NCI-H1105 (cell line): ENCODE data around the gene SPINK8.

Experiments used
- DNase-seq: peaks from one replicate; lab custom pipeline; 2025; lab: John Stamatoyannopoulos, UW

Gene SPINK8

DNA sequence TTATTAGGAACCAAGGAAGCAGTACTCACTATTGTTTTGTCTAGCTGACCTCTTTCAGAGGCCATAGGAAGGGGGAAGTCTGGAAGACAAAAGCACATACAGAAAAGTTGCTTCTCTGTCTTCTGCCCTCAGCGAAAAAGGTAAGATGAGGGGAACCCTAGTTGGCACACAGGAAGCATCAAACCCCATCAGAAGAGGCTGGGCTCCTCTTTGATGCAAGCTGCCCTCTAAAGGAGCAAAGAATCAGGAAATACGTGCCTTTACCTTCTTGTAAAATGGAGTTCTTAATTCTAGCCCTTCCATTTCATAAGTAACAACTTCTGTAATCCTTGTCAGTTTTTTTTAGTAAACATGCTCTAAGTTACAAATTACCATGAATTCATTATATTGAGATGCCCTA lies 12.5 kb downstream of the SPINK8 start:
- no peak for DNase-seq

GRCh38 chr3:48318713-48319468 lies 14.6 kb downstream of the SPINK8 start:
- DNase-seq: no peak

GRCh38 chr3:48314542-48314941 lies 18.9 kb downstream of the SPINK8 start:
- DNase-seq: no peak

DNA sequence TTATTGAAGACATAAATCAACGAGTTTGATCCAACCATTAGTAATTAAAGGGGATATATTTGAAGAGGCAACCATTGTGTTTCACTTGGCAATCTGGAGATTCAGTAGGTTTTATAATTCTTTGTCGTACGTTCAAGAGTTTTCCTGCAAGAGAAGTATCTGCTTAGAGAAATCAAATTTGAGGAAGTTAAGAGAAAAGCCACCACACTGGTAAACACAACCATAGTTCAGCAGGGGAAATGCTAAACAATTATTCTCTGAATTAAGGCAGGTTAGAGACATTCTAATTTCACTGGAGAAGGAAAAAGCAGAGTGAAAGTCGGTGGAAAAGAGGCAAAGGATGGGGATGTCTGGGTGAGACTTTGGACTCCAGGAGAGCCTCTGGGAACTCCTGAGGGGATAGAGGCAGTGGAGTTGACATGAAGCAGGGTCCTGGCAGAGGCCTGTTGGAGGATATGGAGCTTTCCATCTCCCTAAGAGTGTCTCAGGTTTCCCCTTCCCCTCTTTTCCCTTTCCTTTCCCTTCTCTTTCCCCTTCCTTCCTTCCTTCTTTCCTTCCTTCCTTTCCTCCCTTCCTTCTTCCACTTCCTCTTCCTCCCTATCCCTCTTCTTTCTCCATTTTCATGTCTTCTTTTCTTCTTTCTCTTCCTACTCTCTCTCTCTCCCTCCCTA lies 26.5 kb downstream of the SPINK8 start:
- no peak for DNase-seq

GRCh38 chr3:48306290-48306689 lies 27.2 kb downstream of the SPINK8 start:
- DNase-seq: no peak

DNA sequence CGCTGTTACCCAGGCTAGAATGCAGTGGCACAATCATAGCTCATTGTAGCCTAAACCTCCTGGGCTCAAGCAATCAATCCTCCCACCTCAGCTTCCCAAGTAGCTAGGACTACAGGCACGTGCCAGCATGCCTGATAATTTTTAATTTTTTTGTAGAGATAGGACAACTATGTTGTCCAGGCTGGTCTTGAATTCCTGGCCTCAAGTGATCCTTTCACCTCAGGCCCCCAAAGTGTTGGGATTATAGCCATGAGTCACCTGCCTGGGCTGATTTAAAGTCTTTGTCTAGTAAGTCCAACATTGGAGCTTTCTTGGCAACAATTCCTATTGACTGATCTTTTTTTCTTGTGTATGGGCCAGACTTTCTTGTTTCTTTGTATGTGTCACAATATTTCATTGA lies 28.1 kb downstream of the SPINK8 start:
- DNase-seq: no peak

GRCh38 chr3:48303021-48303420 lies 30.4 kb downstream of the SPINK8 start:
- DNase-seq: no peak

DNA sequence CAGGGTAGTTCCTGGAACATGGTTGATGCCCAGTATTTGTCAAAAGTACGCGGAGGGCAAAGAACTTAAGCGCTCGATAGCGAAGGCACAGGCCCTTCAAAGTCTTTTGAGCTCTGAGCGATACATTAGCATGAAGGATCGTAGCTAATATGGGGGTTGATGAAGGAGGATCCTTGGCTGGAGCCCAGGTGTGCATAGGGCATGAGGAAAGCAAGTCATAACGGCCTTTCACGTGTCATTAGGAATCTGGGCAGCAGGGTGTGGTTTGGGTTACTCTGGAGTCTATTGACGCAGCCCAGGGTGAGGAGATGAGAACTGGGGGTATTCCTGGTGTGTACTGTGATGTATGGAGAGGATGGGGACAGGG lies 31.7 kb downstream of the SPINK8 start:
- DNase-seq: no peak

DNA sequence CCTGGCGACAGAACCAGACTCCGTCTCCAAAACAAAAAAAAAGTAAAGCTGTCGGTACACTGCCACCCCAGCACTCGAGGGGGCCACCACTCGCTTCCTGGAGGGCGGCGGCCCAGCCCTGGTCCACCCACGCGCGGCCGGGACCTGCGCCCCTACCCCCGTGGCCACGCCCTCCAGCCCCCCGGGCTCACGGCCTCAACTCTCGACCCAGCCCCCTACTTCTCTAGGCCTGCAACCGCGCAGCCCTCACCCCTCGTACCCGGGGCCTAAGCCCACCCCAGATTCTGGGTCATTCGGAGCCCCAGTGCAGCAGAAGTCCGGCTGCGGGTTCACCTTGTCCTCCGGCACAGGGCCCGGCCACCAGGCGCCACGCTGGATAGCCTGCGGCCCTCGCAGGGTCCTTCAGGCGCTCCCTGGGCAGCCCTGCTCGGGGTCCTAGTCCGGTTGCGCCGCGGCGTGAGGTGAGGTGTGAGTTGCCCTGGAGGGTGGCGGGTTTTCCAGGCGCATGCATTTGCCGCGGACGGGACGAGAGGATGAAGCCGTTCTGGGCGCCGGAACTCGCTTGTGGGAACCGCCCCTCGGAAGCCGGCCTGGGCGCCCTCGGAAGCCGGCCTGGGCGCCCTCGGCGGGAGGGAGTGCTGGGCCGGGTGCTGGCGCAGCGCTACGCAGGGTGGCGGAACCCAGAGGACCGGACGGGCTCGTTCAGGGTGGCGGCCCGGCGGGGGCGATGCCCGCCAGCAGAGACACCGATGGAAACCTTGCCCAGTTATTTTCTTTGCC lies 32.3 kb downstream of the SPINK8 start, which contains the start of gene NME6:
Gene NME6 (minus strand): TSS at position 348 of the 780 bp plus-strand sequence.
- peak; percentile 60 for DNase-seq

GRCh38 chr3:48299746-48300712 lies 33.4 kb downstream of the SPINK8 start:
- no peak for DNase-seq

DNA sequence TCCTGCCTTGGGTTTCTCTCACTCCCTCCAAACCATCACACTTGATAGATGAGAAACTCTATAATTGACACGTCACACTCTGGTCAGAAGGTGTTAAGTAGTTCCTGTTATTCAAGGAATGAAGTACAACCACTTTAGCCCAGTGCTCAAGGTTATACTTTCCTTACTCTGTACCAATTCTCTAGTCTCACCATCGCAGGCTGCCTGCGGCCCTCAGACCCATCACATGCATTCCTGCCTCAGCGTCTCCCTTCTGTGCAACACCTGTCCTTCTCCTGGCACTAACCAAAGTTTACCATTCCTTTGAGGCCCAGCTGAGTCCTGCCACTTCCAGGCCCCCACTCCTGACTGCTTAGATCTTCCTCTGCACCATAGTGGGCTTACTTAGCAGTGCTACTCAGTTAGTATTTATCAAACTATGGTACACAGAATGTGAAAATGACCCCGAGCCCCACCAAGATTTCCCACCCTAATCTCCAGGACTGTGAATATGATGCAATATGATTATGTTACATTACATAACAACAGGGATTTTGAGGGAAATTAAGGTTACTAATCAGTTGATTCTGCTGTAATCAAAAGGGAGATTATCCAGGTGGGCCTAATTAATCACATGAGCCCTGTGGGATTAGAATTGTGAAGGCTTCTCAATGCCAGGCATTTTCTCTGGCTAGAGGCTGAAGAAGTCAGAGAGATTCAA lies 36.2 kb downstream of the SPINK8 start:
- DNase-seq: no peak

DNA sequence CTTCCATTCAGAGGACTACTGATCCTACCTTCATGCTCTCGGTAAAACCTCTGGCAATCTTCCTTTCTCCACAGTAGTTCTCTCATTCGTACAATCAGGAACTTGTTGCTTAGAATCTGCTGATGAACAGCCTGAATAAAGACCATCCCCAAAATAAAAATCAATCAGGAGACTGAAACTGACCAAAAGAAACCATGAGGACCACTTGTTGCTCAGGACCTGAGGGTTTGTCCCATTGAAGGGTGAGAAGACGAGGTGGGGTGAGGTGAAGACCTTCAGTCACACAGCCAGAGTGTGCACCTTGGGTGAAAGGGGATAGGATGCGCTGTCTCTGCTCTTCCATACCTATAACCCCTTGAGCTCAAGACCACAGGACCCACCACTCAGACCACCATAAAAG lies 36.8 kb downstream of the SPINK8 start:
- DNase-seq: no peak

GRCh38 chr3:48294611-48295263 lies 38.7 kb downstream of the SPINK8 start:
- no peak for DNase-seq

DNA sequence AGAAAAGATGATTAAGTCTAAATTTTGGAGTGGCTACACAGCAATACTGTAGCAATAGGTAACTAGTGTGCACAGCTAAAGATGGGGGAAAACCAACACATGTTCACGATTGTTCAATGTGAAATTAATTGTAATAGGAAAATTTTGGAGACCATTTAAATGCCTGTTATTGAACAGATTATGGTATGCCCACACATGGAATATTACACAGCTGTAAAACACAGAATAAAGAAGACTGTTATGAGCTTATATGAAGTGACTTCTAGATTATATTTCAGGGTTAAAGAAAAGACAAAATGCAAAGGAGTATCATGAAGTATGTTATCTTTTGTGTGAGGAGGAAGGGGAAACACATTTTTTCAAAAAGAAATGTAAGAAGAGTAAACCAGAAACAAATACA lies 43.8 kb downstream of the SPINK8 start:
- no peak for DNase-seq

DNA sequence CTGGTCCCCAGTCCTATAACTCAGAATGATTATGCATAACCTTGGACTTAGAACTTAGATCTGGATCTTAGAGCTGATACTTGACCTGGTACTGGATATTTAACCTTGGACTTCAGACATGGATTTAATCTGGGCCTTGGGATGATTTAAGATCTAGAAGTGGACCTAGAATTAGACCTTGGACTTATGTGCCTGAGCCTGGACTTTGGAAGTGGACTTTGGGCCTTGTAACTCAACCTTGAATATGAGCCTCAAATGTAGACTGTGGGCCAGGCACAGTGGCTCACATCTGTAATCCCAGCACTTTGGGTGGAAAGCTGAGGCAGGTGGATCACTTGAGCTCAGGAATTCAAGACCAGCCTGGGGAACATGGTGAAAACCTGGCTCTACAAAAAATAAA lies 46.4 kb downstream of the SPINK8 start:
- no peak for DNase-seq

DNA sequence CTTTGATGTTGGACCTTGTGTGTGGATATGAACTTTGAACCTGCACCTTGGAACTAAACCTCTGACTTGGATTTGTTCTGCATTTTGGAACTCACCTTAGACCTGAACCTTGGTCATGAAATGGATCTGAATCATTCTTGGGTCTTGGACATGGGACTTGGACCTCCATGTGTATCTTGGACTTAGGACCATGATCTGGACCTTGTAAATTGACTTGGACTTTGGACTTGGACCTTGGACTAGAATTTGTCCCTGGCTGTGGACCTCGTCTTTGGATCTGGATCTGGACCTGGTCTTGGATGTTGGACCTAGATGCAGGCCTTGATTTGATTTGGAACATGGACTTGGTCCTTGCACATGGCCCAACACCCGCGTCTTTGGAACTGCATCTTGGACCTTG lies 47.2 kb downstream of the SPINK8 start:
- DNase-seq: no peak

GRCh38 chr3:48285675-48286074 lies 47.8 kb downstream of the SPINK8 start:
- no peak for DNase-seq

GRCh38 chr3:48285132-48285531 lies 48.3 kb downstream of the SPINK8 start:
- DNase-seq: no peak

DNA sequence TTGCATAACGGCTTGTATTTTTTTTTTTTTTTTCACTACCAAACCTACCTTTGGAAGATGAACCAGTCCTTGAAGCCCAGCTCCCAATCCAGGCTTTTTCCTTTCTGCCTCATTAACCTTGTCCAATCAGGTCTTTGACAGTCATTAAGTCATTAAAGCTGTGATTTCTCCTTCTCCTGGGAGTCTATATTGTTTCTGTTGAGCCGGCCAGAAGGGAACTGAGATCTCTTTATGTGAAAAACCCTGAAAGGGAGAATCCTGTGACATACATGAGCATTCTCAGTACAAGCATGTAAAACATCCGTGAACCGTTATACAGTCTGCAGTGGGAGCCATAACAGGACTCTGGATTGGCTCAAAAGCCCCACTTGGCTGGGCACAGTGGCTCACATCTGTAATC lies 52.6 kb downstream of the SPINK8 start:
- no peak for DNase-seq

DNA sequence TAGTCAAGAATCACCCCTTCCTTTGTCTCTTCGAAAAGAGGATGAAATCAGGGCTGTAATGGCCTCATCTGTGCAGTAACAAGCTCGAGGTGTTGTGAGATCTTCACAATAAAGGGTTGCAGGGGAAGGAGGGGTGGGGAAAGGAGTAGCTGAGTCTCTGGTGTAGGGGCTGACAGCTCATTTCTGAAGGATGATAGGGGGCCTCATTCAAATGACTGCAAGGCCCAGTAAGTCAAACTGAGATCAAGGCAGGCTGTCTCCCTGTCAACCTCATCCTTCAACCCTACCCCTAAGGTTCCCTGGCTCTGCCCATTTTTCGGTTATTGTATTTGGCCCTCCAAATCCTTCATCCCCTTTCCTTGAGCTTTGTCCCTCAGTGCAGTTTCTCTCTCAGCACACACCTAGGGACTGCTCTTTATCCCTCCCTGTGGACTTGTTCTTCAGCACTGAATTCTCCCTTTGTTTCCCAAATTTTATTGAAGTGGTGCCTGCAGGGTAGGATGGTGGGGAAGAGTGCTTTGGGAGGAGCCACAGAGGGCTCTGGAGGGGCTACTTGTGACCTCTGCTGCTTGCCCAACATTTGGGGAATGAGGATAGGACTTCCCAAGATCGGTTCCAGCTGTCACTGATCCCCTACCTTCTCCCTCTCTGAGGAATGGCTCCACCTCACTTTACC lies 54.4 kb downstream of the SPINK8 start:
- no peak for DNase-seq
